ENCODE measurements around the gene TBRG4. TPM values are rescaled to one million over a fixed set of nuclear protein-coding genes. Genes with fewer than 3 reads are reported as not detected.

Gene TBRG4
- total and polyA plus RNA-seq, 7 donors: 31.8 to 80.1 (median 44.6) TPM

- TF ChIP-seq CTCF (IDR thresholded peaks at IDR 0.05): no peak
- no peak for TF ChIP-seq POLR2AphosphoS5 (IDR thresholded peaks at IDR 0.05)
- TF ChIP-seq EP300 (IDR thresholded peaks at IDR 0.05): no peak
- TF ChIP-seq POLR2A (IDR thresholded peaks at IDR 0.05): no peak
- no peaks in the 10 kb centered on the region for H3K36me3 ChIP-seq
- H3K27ac ChIP-seq: no peak overlapping the region
- 86 to 87% methylated on average over 9 of the region's 9 CpGs for WGBS, 2 donors
- H3K4me1 ChIP-seq: no peaks in the 10 kb centered on the region
- no peaks in the 10 kb centered on the region for H3K9me3 ChIP-seq
- intact Hi-C loops (cut with DNase I): no loop called here
- DNase-seq: peak; percentile 45
- no peak overlapping the region for H3K4me3 ChIP-seq
- peaks cover 0 to 21% (median 8%) of the 10 kb centered on the region in 3 donors for H3K27me3 ChIP-seq
Measured at GRCh38 chr7:45151131-45151684, 39.7 kb upstream of the TBRG4 start.

GRCh38 chr7:45150199-45150598 is 38.7 kb upstream of the TBRG4 start:
- TF ChIP-seq EP300 (IDR thresholded peaks at IDR 0.05) (no peak), CTCF (IDR thresholded peaks at IDR 0.05) (no peak), POLR2AphosphoS5 (IDR thresholded peaks at IDR 0.05) (no peak), POLR2A (IDR thresholded peaks at IDR 0.05) (no peak)
- H3K4me1 ChIP-seq: no peaks in the 10 kb centered on the region
- intact Hi-C loops (cut with DNase I): no loop called here
- peak; percentile 33 for DNase-seq
- no peaks in the 10 kb centered on the region for H3K9me3 ChIP-seq
- H3K4me3 ChIP-seq: no peak overlapping the region
- H3K27ac ChIP-seq: no peak overlapping the region
- H3K27me3 ChIP-seq: peaks cover 0 to 27% (median 13%) of the 10 kb centered on the region in 3 donors
- H3K36me3 ChIP-seq: no peaks in the 10 kb centered on the region
- 87 to 90% methylated on average over 11 of the region's 11 CpGs for WGBS, 2 donors

- TF ChIP-seq POLR2A (IDR thresholded peaks at IDR 0.05) (no peak), CTCF (IDR thresholded peaks at IDR 0.05) (no peak), EP300 (IDR thresholded peaks at IDR 0.05) (no peak), POLR2AphosphoS5 (IDR thresholded peaks at IDR 0.05) (no peak)
- no peak overlapping the region for H3K27ac ChIP-seq
- WGBS, 2 donors: 69 to 80% methylated on average over 5 of the region's 5 CpGs
- no peaks in the 10 kb centered on the region for H3K9me3 ChIP-seq
- H3K27me3 ChIP-seq: peaks cover 0 to 27% (median 13%) of the 10 kb centered on the region in 3 donors
- H3K4me3 ChIP-seq: no peak overlapping the region
- intact Hi-C loops (cut with DNase I): no loop called here
- no peaks in the 10 kb centered on the region for H3K36me3 ChIP-seq
- peak; percentile 30 for DNase-seq
- H3K4me1 ChIP-seq: no peaks in the 10 kb centered on the region
Measured at GRCh38 chr7:45149606-45150005, 38.1 kb upstream of the TBRG4 start.

- intact Hi-C loops (cut with DNase I): no loop called here
- WGBS, 2 donors: 74 to 85% methylated on average over 10 of the region's 10 CpGs
- DNase-seq: no peak
Measured at GRCh38 chr7:45148653-45148973, 37.1 kb upstream of the TBRG4 start.

More at GRCh38 chr7:45148653-45148973, 37.1 kb upstream of the TBRG4 start:
- Histone ChIP-seq H3K4me3 (no peak overlapping the region), H3K27ac (no peak overlapping the region), H3K27me3 (peaks cover 0 to 27% (median 13%) of the 10 kb centered on the region in 3 donors), H3K9me3 (no peaks in the 10 kb centered on the region), H3K4me1 (no peaks in the 10 kb centered on the region), H3K36me3 (no peaks in the 10 kb centered on the region)
- TF ChIP-seq POLR2AphosphoS5 (IDR thresholded peaks at IDR 0.05) (no peak), EP300 (IDR thresholded peaks at IDR 0.05) (no peak), POLR2A (IDR thresholded peaks at IDR 0.05) (no peak), CTCF (IDR thresholded peaks at IDR 0.05) (no peak)
